Progenitor cell of endocrine pancreas (in vitro differentiated cells): ENCODE measurements around the gene PPP1R36. TPM values are rescaled to one million over a fixed set of nuclear protein-coding genes. Genes with fewer than 3 reads are reported as not detected.
"Not testable (repeated sequence)": the region's sequence is repeated elsewhere in the genome, so short reads cannot be mapped to it uniquely, and the experiment has no call there.

ENCODE experiments used
- DNase-seq: peaks from one replicate; pipeline ENCODE4 v3.0.0; 2021; ENCODE audit warnings: low spot score; ENCODE audit not compliant: unreplicated experiment
- H3K27ac Mint-ChIP-seq: 2 replicates; pipeline ENCODE4 v1.8.0; 2021; ENCODE audit warnings: mild to moderate bottlenecking, moderate library complexity, mixed read lengths
- H3K27me3 Mint-ChIP-seq: 2 replicates; pipeline ENCODE4 v1.8.0; 2021; ENCODE audit warnings: mixed read lengths
- H3K36me3 Mint-ChIP-seq: 2 replicates; pipeline ENCODE4 v1.8.0; 2022; ENCODE audit warnings: mixed read lengths; ENCODE audit not compliant: insufficient read depth
- H3K4me1 Mint-ChIP-seq: 2 replicates; pipeline ENCODE4 v1.8.0; 2021; ENCODE audit warnings: low read depth, mixed read lengths
- H3K4me3 Mint-ChIP-seq: 2 replicates; pipeline ENCODE4 v1.8.0; 2021; ENCODE audit warnings: low read depth, mild to moderate bottlenecking, moderate library complexity, mixed read lengths
- H3K9me3 Mint-ChIP-seq: 2 replicates; pipeline ENCODE4 v1.8.0; 2021; ENCODE audit warnings: low read depth, mixed read lengths
- total RNA-seq: library from RNA; stranded (reverse); gene quantifications from 2 replicates; pipeline ENCODE4 v1.2.1, GENCODE V29; 2021
- TF ChIP-seq, protein P1 (sequence below): fragments of 200-600 bp; sonication (generic); IDR thresholded peaks from one replicate; pipeline ENCODE4 v1.5.0; 2021; ENCODE audit warnings: antibody characterized with exemption, mild to moderate bottlenecking; ENCODE audit not compliant: unreplicated experiment

The PPP1R36 gene
- total RNA-seq, 1 donor from 2014 or later, result 0.79 TPM

DNA sequence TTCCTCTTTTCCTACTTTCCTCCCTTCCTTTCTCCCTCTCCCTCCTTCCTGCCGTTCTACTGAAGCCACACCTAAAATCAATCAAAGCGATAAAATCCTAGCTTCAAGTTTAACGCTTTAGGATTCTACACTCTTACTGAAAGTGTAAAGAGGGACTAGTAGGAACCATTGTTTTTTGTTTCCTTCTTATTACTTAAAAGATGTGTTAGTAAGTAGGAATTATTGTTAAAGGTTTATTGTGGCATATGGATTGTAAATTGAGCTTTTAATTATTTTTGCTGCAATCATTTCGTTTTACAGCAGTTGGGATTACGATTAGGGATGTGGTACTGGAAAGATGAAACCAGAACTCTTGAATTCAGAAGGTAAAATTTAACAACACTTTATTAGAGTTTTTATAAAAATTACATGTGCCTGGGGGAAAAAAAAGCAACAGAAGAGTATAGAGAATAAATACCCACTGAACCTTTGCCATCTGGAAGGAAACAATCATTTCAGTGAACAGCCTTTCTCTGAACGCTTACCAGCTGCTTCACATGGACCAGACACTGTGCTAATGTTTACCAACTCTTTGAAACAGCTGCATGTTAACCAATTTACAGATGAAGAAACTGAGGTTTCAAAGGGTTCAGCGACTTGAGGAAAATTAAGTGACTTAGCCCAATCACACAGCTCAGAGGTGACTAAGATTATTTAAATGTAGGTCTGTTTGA, 1.0 kb downstream of the PPP1R36 start:
- Mint-ChIP-seq H3K9me3 (no peaks in the 10 kb centered on the region), H3K27ac (no peak overlapping the region)

DNA sequence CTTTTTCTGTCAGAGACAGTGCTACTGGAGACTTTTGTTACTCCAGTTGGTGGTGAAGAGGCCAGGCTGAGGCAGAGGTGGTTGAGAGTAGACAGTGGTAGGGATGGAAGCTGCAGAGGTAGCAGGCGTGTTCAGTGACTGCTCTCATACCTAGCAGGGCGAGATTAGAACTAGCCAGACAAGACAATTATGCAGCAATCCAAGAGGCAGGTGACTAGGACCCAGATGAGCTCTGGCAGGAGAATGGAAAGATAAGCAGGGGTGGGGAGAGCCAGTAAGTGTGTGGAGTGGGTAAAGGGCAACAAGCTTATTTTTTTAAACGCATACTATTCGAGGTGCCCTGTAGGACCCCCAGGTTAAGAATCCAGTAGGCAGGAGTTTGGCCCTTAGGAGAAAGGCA, 4.8 kb downstream of the PPP1R36 start:
- Mint-ChIP-seq H3K9me3 (no peaks in the 10 kb centered on the region), H3K4me3 (no peak overlapping the region), H3K4me1 (peaks cover 7% of the 10 kb centered on the region), H3K27ac (no peak overlapping the region), H3K27me3 (peaks cover 17% of the 10 kb centered on the region), H3K36me3 (no peaks in the 10 kb centered on the region)
- DNase-seq, result no peak
- TF ChIP-seq, protein P1, sequence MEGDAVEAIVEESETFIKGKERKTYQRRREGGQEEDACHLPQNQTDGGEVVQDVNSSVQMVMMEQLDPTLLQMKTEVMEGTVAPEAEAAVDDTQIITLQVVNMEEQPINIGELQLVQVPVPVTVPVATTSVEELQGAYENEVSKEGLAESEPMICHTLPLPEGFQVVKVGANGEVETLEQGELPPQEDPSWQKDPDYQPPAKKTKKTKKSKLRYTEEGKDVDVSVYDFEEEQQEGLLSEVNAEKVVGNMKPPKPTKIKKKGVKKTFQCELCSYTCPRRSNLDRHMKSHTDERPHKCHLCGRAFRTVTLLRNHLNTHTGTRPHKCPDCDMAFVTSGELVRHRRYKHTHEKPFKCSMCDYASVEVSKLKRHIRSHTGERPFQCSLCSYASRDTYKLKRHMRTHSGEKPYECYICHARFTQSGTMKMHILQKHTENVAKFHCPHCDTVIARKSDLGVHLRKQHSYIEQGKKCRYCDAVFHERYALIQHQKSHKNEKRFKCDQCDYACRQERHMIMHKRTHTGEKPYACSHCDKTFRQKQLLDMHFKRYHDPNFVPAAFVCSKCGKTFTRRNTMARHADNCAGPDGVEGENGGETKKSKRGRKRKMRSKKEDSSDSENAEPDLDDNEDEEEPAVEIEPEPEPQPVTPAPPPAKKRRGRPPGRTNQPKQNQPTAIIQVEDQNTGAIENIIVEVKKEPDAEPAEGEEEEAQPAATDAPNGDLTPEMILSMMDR, result no peak

More for the DNA sequence above, 1.0 kb downstream of the PPP1R36 start:
- no peak for DNase-seq
- Mint-ChIP-seq H3K36me3 (no peaks in the 10 kb centered on the region), H3K4me1 (peaks cover 7% of the 10 kb centered on the region), H3K27me3 (peaks cover 28% of the 10 kb centered on the region), H3K4me3 (peak overlapping the region; percentile 53)
- TF ChIP-seq, protein P1, result no peak

DNA sequence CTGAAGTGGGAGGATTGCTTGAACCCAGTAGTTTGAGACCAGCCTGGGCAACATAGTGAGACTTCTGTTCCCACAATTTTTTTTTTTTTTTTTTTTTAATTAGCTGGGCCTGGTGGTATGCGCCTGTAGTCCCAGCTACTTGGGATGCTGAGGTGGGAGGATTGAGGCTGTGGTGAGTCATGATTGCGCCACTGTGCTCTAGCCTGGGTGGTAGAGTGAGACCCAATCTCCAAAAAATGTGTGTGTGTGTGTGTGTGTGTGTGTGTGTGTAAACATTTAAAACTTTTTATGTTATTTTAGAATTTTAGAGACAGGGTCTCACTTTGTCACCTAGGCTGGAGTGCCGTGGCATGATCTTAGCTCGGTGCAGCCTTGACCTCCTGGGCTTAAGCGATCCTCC, 6.8 kb downstream of the PPP1R36 start:
- TF ChIP-seq, protein P1, result no peak
- Mint-ChIP-seq H3K9me3 (no peaks in the 10 kb centered on the region), H3K27ac (no peak overlapping the region), H3K27me3 (peaks cover 4% of the 10 kb centered on the region), H3K4me3 (no peak overlapping the region), H3K4me1 (peaks cover 4% of the 10 kb centered on the region), H3K36me3 (no peaks in the 10 kb centered on the region)
- no peak for DNase-seq

DNA sequence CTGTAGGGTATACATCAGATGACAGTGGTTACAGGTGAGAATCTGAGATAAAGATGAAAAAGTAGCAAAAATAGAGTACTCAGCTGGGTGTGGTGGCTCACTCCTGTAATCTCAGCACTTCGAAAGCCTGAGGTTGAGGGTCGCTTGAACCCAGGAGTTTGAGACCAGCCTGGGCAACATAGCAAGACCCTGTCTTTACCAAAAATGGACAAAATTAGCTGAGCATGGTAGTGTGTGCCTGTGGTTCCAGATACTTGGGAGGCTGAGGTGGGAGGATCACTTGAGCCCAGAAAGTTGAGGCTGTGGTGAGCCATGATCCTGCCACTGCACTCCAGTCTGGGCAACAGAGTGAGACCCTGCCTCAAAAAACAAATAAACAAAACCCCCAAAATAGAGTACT, 8.5 kb downstream of the PPP1R36 start:
- DNase-seq, H3K27ac Mint-ChIP-seq, H3K4me1 Mint-ChIP-seq, H3K27me3 Mint-ChIP-seq, H3K36me3 Mint-ChIP-seq, H3K4me3 Mint-ChIP-seq, H3K9me3 Mint-ChIP-seq: not testable (repeated sequence)

DNA sequence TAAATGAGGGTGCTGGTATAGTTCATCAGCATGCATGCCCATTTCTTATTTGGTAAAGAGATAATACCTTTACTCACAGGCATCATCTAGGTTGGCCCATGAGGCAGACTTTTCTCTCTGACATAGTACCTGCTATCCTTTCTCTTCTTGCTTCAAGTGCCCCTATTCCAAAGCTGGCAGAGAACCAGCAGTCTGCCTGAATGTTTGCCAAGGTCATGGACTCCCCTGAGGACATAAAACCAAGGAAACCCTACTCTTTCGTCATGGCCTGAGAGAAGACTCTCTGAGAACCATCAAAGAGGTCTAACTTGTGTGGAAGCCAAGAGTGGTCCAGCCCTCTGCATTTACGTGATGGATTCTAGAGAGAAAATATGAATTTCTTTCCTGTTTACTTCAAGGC, 11.9 kb downstream of the PPP1R36 start:
- Mint-ChIP-seq H3K36me3 (no peaks in the 10 kb centered on the region), H3K4me1 (no peaks in the 10 kb centered on the region), H3K9me3 (no peaks in the 10 kb centered on the region), H3K4me3 (no peak overlapping the region), H3K27ac (no peak overlapping the region), H3K27me3 (no peaks in the 10 kb centered on the region)
- no peak for DNase-seq
- TF ChIP-seq, protein P1, result no peak

DNA sequence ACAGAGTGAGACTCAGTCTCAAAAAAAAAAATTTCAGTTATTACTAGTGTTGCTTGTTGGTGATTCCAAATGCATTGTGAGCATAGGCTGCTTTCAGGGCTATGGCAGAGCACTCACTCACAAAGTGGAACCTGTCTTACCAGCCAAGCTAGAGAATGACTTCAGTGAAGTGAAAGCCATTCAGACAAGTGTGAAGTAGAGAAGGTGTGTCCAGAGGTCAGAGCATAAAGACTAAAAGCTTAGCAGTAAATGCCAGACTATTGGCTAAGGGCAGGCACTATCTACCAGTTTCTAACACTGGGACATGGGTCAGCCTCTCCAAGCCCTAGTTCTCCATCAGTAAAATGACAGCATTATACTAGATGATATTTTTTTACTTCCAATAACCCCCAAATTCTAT, 12.7 kb downstream of the PPP1R36 start:
- Mint-ChIP-seq H3K9me3 (no peaks in the 10 kb centered on the region), H3K4me1 (no peaks in the 10 kb centered on the region), H3K27me3 (no peaks in the 10 kb centered on the region), H3K36me3 (no peaks in the 10 kb centered on the region), H3K27ac (no peak overlapping the region), H3K4me3 (no peak overlapping the region)
- TF ChIP-seq, protein P1, result no peak
- no peak for DNase-seq
